HepG2 (cell line): ENCODE measurements around the gene ARHGAP36. TPM values are rescaled to one million over a fixed set of nuclear protein-coding genes. Genes with fewer than 3 reads are reported as not detected.

ENCODE experiments used
- ATAC-seq: fragments of 200-7000 bp; cut with Tn5 transposase; 3 replicates; pipeline ENCODE4 v1.9.1; 2020; ENCODE audit warnings: mild to moderate bottlenecking, moderate library complexity
- BruUV-seq: library from RNA; stranded (reverse); fragments of 400-500 nt; replicated peaks from 2 replicates; lab custom pipeline; 2021; lab: Mats Ljungman, UMichigan
- CTCF ChIA-PET: fragments of 300-600 bp; formaldehyde crosslinking; extraction: SDS; loops from one replicate; lab custom pipeline; 2021; ENCODE audit warnings: low total read pairs, inconsistent platforms, low intra/inter-chr PET ratio; lab: Yijun Ruan, JAX
- POLR2A ChIA-PET: fragments of 350-600 bp; sonication (Branson Sonifier 250); formaldehyde crosslinking; loops from one replicate; lab custom pipeline; 2020; ENCODE audit warnings: antibody characterized with exemption, inconsistent platforms; lab: Yijun Ruan, JAX
- DNase-seq: peaks from one replicate; pipeline ENCODE4 v3.0.0-alpha.2; 2015; ENCODE audit warnings: low spot score
- FAIRE-seq: peaks from 3 replicates; lab custom pipeline; 2011; peaks lifted over from hg19 to GRCh38; lab: Jason Lieb, UNC
- H2AFZ ChIP-seq: one replicate; pipeline ENCODE4 v1.6.1; 2011; ENCODE audit warnings: low read length, inconsistent platforms
- H3K27ac ChIP-seq: fragments of 300-600 bp; 3 replicates; pipeline ENCODE4 v1.8.0; 2011; ENCODE audit warnings: mixed run types, mild to moderate bottlenecking, mixed read lengths, low read length, inconsistent platforms; ENCODE audit not compliant: insufficient read depth; ENCODE audit errors: extremely low read length
- H3K27me3 ChIP-seq, 2 experiments: fragments of 200-600 bp in 1 of 2; 2 replicates in 1 of 2; 3 replicates in 1 of 2; pipeline versions ENCODE4 v1.6.0 to v1.8.0; 2011; ENCODE audit warnings: low read length in 2 of 2, mild to moderate bottlenecking in 2 of 2, moderate library complexity in 2 of 2, inconsistent platforms in 1 of 2; ENCODE audit not compliant: insufficient read depth in 2 of 2, control insufficient read depth in 1 of 2
- H3K36me3 ChIP-seq, 2 experiments: fragments of 200-600 bp in 1 of 2; replicated peaks in 1 of 2; 2 replicates in 1 of 2; 3 replicates in 1 of 2; pipeline versions ENCODE4 v1.5.1 to v1.8.0; 2011; ENCODE audit warnings: low read length in 2 of 2, inconsistent platforms in 1 of 2; ENCODE audit not compliant: insufficient read depth in 2 of 2, control insufficient read depth in 1 of 2
- H3K4me1 ChIP-seq: 2 replicates; pipeline ENCODE4 v1.5.1; 2012; ENCODE audit warnings: low read length, inconsistent platforms; ENCODE audit not compliant: insufficient read depth
- H3K4me2 ChIP-seq: 2 replicates; pipeline ENCODE4 v1.6.0; 2011; ENCODE audit warnings: low read depth, low read length, inconsistent platforms
- H3K4me3 ChIP-seq, 3 experiments: fragments of 200-600 bp in 1 of 3; sonication (generic), shearing (Covaris generic) in 1 of 3; replicated peaks in 1 of 3; 2 replicates each; pipeline ENCODE4 v1.5.1; 2011 to 2016; ENCODE audit warnings: low read length in 3 of 3, inconsistent platforms in 2 of 3, low read depth in 2 of 3, mild to moderate bottlenecking in 2 of 3, control low read depth in 1 of 3, mixed read lengths in 1 of 3; ENCODE audit not compliant: insufficient read depth in 1 of 3
- H3K79me2 ChIP-seq: one replicate; pipeline ENCODE4 v1.6.1; 2011; ENCODE audit warnings: low read length, inconsistent platforms; ENCODE audit not compliant: insufficient read depth
- H3K9ac ChIP-seq: 2 replicates; pipeline ENCODE4 v1.6.0; 2011; ENCODE audit warnings: mild to moderate bottlenecking, low read depth, low read length, inconsistent platforms; ENCODE audit not compliant: insufficient read depth
- H3K9me3 ChIP-seq: 2 replicates; pipeline ENCODE4 v1.5.1; 2012; ENCODE audit warnings: mild to moderate bottlenecking, low read length
- H4K20me1 ChIP-seq: 2 replicates; pipeline ENCODE4 v1.6.0; 2011; ENCODE audit warnings: inconsistent platforms, mild to moderate bottlenecking, low read length, moderate library complexity; ENCODE audit not compliant: insufficient read depth
- AGO1 ChIP-seq: fragments of 200-400 bp; formaldehyde crosslinking; IDR thresholded peaks from 2 replicates; pipeline ENCODE4 v1.6.1; 2017; ENCODE audit warnings: mild to moderate bottlenecking, low read depth, low read length, moderate library complexity; ENCODE audit not compliant: poor library complexity, severe bottlenecking
- ATF7 ChIP-seq, 2 experiments: fragments of 450-650 bp in 1 of 2; sonication (generic) in 1 of 2; formaldehyde crosslinking in 1 of 2; IDR thresholded peaks; 2 replicates each; pipeline versions ENCODE4 v1.4.0 to v1.6.1; 2016 to 2020; ENCODE audit warnings: antibody characterized with exemption in 1 of 2, mild to moderate bottlenecking in 1 of 2, missing genetic modification reagents in 1 of 2
- HDAC2 ChIP-seq: sonication (generic); formaldehyde crosslinking; IDR thresholded peaks from 2 replicates; pipeline ENCODE4 v1.4.0; 2020; ENCODE audit warnings: missing genetic modification reagents
- MIER3 ChIP-seq: IDR thresholded peaks from 2 replicates; pipeline ENCODE4 v1.6.1; 2016; ENCODE audit warnings: missing compliant biosample characterization, borderline replicate concordance
- TOE1 ChIP-seq: sonication (generic); formaldehyde crosslinking; IDR thresholded peaks from 2 replicates; pipeline ENCODE4 v1.4.0; 2020; ENCODE audit warnings: mild to moderate bottlenecking, missing genetic modification reagents
- TOPORS ChIP-seq: sonication (generic); formaldehyde crosslinking; IDR thresholded peaks from 2 replicates; pipeline ENCODE4 v1.8.0; 2023; ENCODE audit warnings: mild to moderate bottlenecking, missing genetic modification reagents
- ZNF660 ChIP-seq: sonication (generic); formaldehyde crosslinking; IDR thresholded peaks from 2 replicates; pipeline ENCODE4 v1.5.1; 2020; ENCODE audit warnings: mild to moderate bottlenecking, low read depth, missing genetic modification reagents, borderline replicate concordance
- ZNF772 ChIP-seq: sonication (generic); formaldehyde crosslinking; IDR thresholded peaks from 2 replicates; pipeline ENCODE4 v1.5.0; 2020; ENCODE audit warnings: mild to moderate bottlenecking, missing genetic modification reagents
- WGBS: methylation state at CpG from one replicate; pipeline ENCODE4 v1.1.6; 2017; ENCODE audit warnings: low lambda C conversion rate; 5-methylcytosine and 5-hydroxymethylcytosine counted together
- in situ Hi-C: cut with HindIII; loops from 2 replicates; pipeline ENCODE4 v1.10.0; 2017; ENCODE audit warnings: low pct_unique_long_range_greater_than_20kb; ENCODE audit not compliant: extremely low pct_ligation_motif_present
- intact Hi-C: fragments of 100-400 bp; cut with micrococcal nuclease; formaldehyde crosslinking; loops from one replicate; pipeline ENCODE4 v1.10.0; 2022; ENCODE audit not compliant: unreplicated experiment
- polyA plus RNA-seq, 8 experiments: library from polyadenylated mRNA; depleted of rRNA in 3 of 8; stranded (reverse) in 7 of 8; unstranded in 1 of 8; fragments of >200 nt; fragmentation: Illumina TruSeq in 4 of 8; extraction: Trizol in 4 of 8; gene quantifications; 2 replicates each; pipeline versions ENCODE4 v1.2.1 to v1.2.3, GENCODE V29; 2011 to 2016; ENCODE audit warnings: low read depth in 4 of 8, missing spikeins in 1 of 8, mixed read lengths in 1 of 8; ENCODE audit not compliant: insufficient read depth in 1 of 8
- total RNA-seq, 5 experiments: library from RNA; depleted of rRNA; stranded (reverse); fragments of >200 nt; fragmentation: Illumina TruSeq; extraction: Trizol; gene quantifications; 2 replicates each; pipeline ENCODE4 v1.2.3, GENCODE V29; 2016; ENCODE audit warnings: low read depth in 1 of 5
- TF ChIP-seq, protein P1 (sequence below): sonication (generic); formaldehyde crosslinking; IDR thresholded peaks from 2 replicates; pipeline ENCODE4 v1.4.0; 2020; ENCODE audit warnings: low read depth, mild to moderate bottlenecking, missing genetic modification reagents
- TF ChIP-seq, protein P2 (sequence below): sonication (generic); formaldehyde crosslinking; IDR thresholded peaks from 2 replicates; pipeline ENCODE4 v1.8.0; 2022; ENCODE audit warnings: missing genetic modification reagents, mild to moderate bottlenecking, inconsistent platforms, borderline replicate concordance
- TF ChIP-seq, protein P3 (sequence below): sonication (generic); formaldehyde crosslinking; conservative IDR thresholded peaks from 2 replicates; pipeline ENCODE4 v1.4.0; 2020; ENCODE audit warnings: missing genetic modification reagents

Gene ARHGAP36
- total and polyA plus RNA-seq, 2 of the 13 experiments (the other 11 are each of a cell fraction or from before 2014, with no cell fraction given) = not detected

DNA sequence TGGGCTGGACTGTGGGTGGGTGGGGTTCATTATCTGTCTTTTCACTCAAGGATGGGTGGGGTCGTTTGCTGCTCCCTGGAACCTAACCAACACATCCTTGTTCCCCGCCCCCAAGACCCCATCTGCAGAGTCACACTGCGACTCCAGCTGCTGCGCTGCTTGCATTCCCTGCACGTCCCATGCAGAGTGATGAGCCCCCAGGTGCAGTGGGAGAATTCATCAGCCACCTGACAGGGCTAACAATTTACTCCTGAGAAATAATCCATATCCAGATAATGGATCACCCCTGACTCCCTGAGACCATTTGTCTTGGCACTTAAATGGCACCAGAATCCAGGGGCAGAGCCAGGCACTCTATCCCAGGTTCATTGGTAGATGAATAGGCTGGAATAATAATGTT, 12.4 kb upstream of the ARHGAP36 start:
- H3K36me3 ChIP-seq = no peaks in the 10 kb centered on the region
- 5% methylated on average over 3 of the region's 5 CpGs for WGBS
- in situ Hi-C loops = no loop called here
- TF ChIP-seq, protein P1, sequence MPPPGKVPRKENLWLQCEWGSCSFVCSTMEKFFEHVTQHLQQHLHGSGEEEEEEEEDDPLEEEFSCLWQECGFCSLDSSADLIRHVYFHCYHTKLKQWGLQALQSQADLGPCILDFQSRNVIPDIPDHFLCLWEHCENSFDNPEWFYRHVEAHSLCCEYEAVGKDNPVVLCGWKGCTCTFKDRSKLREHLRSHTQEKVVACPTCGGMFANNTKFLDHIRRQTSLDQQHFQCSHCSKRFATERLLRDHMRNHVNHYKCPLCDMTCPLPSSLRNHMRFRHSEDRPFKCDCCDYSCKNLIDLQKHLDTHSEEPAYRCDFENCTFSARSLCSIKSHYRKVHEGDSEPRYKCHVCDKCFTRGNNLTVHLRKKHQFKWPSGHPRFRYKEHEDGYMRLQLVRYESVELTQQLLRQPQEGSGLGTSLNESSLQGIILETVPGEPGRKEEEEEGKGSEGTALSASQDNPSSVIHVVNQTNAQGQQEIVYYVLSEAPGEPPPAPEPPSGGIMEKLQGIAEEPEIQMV = no peak
- TF ChIP-seq ZNF772 (CRISPR knock-in tag) (no peak), HDAC2 (no peak), AGO1 (no peak), ATF7 (IDR thresholded peaks at IDR 0.05) (no peak), ATF7 (CRISPR knock-in tag; IDR thresholded peaks at IDR 0.05) (no peak), TOPORS (CRISPR knock-in tag) (no peak), ZNF660 (CRISPR knock-in tag) (no peak), MIER3 (CRISPR knock-in tag) (no peak), TOE1 (CRISPR knock-in tag) (no peak)
- TF ChIP-seq, protein P2, sequence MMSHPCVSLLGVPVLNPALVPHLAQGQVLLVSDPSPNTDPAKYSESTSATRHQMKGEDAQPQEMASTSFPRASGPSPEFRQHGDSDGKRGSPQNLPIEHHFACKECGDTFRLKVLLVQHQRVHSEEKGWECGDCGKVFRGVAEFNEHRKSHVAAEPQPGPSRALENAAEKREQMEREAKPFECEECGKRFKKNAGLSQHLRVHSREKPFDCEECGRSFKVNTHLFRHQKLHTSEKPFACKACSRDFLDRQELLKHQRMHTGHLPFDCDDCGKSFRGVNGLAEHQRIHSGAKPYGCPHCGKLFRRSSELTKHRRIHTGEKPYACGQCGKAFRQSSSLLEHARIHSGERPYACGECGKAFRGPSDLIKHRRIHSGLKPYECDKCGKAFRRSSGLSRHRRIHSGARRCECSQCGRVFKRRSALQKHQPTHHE (CRISPR knock-in tag) = no peak
- TF ChIP-seq, protein P3, sequence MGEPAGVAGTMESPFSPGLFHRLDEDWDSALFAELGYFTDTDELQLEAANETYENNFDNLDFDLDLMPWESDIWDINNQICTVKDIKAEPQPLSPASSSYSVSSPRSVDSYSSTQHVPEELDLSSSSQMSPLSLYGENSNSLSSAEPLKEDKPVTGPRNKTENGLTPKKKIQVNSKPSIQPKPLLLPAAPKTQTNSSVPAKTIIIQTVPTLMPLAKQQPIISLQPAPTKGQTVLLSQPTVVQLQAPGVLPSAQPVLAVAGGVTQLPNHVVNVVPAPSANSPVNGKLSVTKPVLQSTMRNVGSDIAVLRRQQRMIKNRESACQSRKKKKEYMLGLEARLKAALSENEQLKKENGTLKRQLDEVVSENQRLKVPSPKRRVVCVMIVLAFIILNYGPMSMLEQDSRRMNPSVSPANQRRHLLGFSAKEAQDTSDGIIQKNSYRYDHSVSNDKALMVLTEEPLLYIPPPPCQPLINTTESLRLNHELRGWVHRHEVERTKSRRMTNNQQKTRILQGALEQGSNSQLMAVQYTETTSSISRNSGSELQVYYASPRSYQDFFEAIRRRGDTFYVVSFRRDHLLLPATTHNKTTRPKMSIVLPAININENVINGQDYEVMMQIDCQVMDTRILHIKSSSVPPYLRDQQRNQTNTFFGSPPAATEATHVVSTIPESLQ (CRISPR knock-in tag) = no peak
- TF ChIP-seq, all 625 proteins: peak for 0
- H3K9me3 ChIP-seq = no peaks in the 10 kb centered on the region
- ChIA-PET POLR2A (no interaction called here), CTCF (no interaction called here)
- no peaks in the 10 kb centered on the region for H3K27me3 ChIP-seq
- no peaks in the 10 kb centered on the region for H3K4me1 ChIP-seq
- H4K20me1 ChIP-seq = no peaks in the 10 kb centered on the region
- no peak overlapping the region for H3K27ac ChIP-seq
- H3K4me2 ChIP-seq = no peak overlapping the region
- no peak for FAIRE-seq
- no peak overlapping the region for H2AFZ ChIP-seq
- H3K4me3 ChIP-seq = no peak overlapping the region
- no peak for ATAC-seq
- intact Hi-C loops = no loop called here
- no TSS peak for BruUV-seq
- no peak for DNase-seq
- no peak overlapping the region for H3K9ac ChIP-seq
- H3K79me2 ChIP-seq = no peaks in the 10 kb centered on the region
